B cell (primary cell): Measurements from ENCODE around the gene CORO2B.

ENCODE experiments used
- CTCF ChIP-seq: fragments of 200-600 bp; IDR thresholded peaks from one replicate; pipeline ENCODE4 v1.8.0; 2022; ENCODE audit warnings: antibody characterized with exemption, mild to moderate bottlenecking
- EZH2 ChIP-seq: IDR thresholded peaks from 2 replicates; pipeline ENCODE4 v1.6.1; 2012; ENCODE audit warnings: borderline replicate concordance, low read depth, mild to moderate bottlenecking, moderate library complexity, low read length; ENCODE audit not compliant: insufficient read depth, poor library complexity, severe bottlenecking

GRCh38 chr15:68696414-68697363 is 117.9 kb downstream of the CORO2B start:
- no peak for TF ChIP-seq CTCF
- TF ChIP-seq EZH2: no peak
